Fibroblast of skin of left quadriceps (primary cell): ENCODE results near the gene YJU2.
"Not testable (repeated sequence)": the region's sequence is repeated elsewhere in the genome, so short reads cannot be mapped to it uniquely, and the experiment has no call there.

Experiments
- DNase-seq, 2 experiments: peaks; one replicate each; pipeline ENCODE4 v3.0.0-alpha.2; 2013; ENCODE audit warnings: low read depth in 2 of 2

Gene YJU2

GRCh38 chr19:4267901-4268815, 21.3 kb downstream of the YJU2 start:
- DNase-seq = no peak

- DNase-seq = no peak
Measured at GRCh38 chr19:4268816-4269430, 22.0 kb downstream of the YJU2 start.

GRCh38 chr19:4272894-4273293, 26.0 kb downstream of the YJU2 start:
- no peak for DNase-seq

GRCh38 chr19:4274321-4274686, 27.4 kb downstream of the YJU2 start:
- not testable (repeated sequence) for DNase-seq

- no peak for DNase-seq
Measured at GRCh38 chr19:4277191-4277696, 30.4 kb downstream of the YJU2 start.

GRCh38 chr19:4278010-4278409, 31.1 kb downstream of the YJU2 start:
- no peak for DNase-seq

GRCh38 chr19:4278419-4279266, 31.8 kb downstream of the YJU2 start, which contains the start of gene SHD:
SHD (plus strand) TSS chr19:4279266; CDS start chr19:4280064, 798 bp downstream.
- no peak for DNase-seq

- DNase-seq = no peak
Measured at GRCh38 chr19:4279267-4279529, 32.3 kb downstream of the YJU2 start.

- no peak for DNase-seq
Measured at GRCh38 chr19:4279530-4280422, 32.9 kb downstream of the YJU2 start.

- no peak for DNase-seq
Measured at GRCh38 chr19:4284176-4284958, 37.5 kb downstream of the YJU2 start.

GRCh38 chr19:4284974-4285373, 38.1 kb downstream of the YJU2 start:
- no peak for DNase-seq

GRCh38 chr19:4286141-4286540, 39.3 kb downstream of the YJU2 start:
- DNase-seq = not testable (repeated sequence)

- DNase-seq = no peak
Measured at GRCh38 chr19:4288091-4288777, 41.4 kb downstream of the YJU2 start.

- DNase-seq = no peak
Measured at GRCh38 chr19:4291184-4291732, 44.4 kb downstream of the YJU2 start.

GRCh38 chr19:4292515-4292914, 45.6 kb downstream of the YJU2 start:
- DNase-seq = no peak

- no peak for DNase-seq
Measured at GRCh38 chr19:4294389-4294788, 47.5 kb downstream of the YJU2 start.

GRCh38 chr19:4295972-4296771, 49.3 kb downstream of the YJU2 start:
- DNase-seq = no peak

GRCh38 chr19:4297901-4298809, 51.3 kb downstream of the YJU2 start:
- DNase-seq = no peak
